ENCODE data around the gene MEFV.
A peak's percentile ranks its signal among the peaks of the same experiment; 100 is the strongest.
"Not testable (repeated sequence)": the region's sequence is repeated elsewhere in the genome, so short reads cannot be mapped to it uniquely, and the experiment has no call there.

The MEFV gene

GRCh38 chr16:3256146-3256865 lies at the start of gene MEFV:
MEFV (minus strand) TSS chr16:3256633; CDS start chr16:3256587, 46 bp downstream.
- DNase-seq: no peak

GRCh38 chr16:3306078-3306477 lies 49.6 kb upstream of the MEFV start:
- DNase-seq: no peak

- DNase-seq: peak; percentile 93
Observed at GRCh38 chr16:3305109-3306068, 49.0 kb upstream of the MEFV start, which contains the start of the genes TIGD7 and ZNF75A. TIGD7 (minus strand) TSS chr16:3305430; CDS start chr16:3300614, 4,816 bp downstream. ZNF75A (plus strand) TSS chr16:3305497; CDS start chr16:3308429, 2,932 bp downstream.

GRCh38 chr16:3304370-3304769 lies 47.9 kb upstream of the MEFV start:
- DNase-seq: no peak

GRCh38 chr16:3295783-3296182 lies 39.4 kb upstream of the MEFV start:
- no peak for DNase-seq

GRCh38 chr16:3295209-3295608 lies 38.8 kb upstream of the MEFV start:
- DNase-seq: no peak

GRCh38 chr16:3292604-3293003 lies 36.2 kb upstream of the MEFV start:
- no peak for DNase-seq

- DNase-seq: no peak
Observed at GRCh38 chr16:3289998-3290673, 33.7 kb upstream of the MEFV start.

- no peak for DNase-seq
Observed at GRCh38 chr16:3285131-3285530, 28.7 kb upstream of the MEFV start.

GRCh38 chr16:3283543-3284447 lies 27.4 kb upstream of the MEFV start:
- DNase-seq: no peak

- peak; percentile 97 for DNase-seq
Observed at GRCh38 chr16:3282730-3283542, 26.5 kb upstream of the MEFV start, which contains the start of gene ZNF263. ZNF263 (plus strand) TSS chr16:3283491; CDS start chr16:3283819, 328 bp downstream.

- DNase-seq: no peak
Observed at GRCh38 chr16:3282103-3282729, 25.8 kb upstream of the MEFV start.

GRCh38 chr16:3281222-3281820 lies 24.9 kb upstream of the MEFV start:
- DNase-seq: no peak

GRCh38 chr16:3276679-3277078 lies 20.2 kb upstream of the MEFV start:
- DNase-seq: no peak

- DNase-seq: no peak
Observed at GRCh38 chr16:3274947-3275346, 18.5 kb upstream of the MEFV start.

GRCh38 chr16:3274490-3274889 lies 18.1 kb upstream of the MEFV start:
- no peak for DNase-seq

GRCh38 chr16:3271281-3271680 lies 14.8 kb upstream of the MEFV start:
- DNase-seq: not testable (repeated sequence)

GRCh38 chr16:3270718-3271117 lies 14.3 kb upstream of the MEFV start:
- DNase-seq: not testable (repeated sequence)

- DNase-seq: no peak
Observed at GRCh38 chr16:3268294-3268693, 11.9 kb upstream of the MEFV start.
